Transverse colon (tissue), 4 donors: Measurements from ENCODE around the gene RNPEP. TPM values are rescaled to one million over a fixed set of nuclear protein-coding genes. Genes with fewer than 3 reads are reported as not detected.
A peak's percentile ranks its signal among the peaks of the same experiment; 100 is the strongest.

ENCODE experiments used
- DNase-seq: peaks from one replicate; pipeline ENCODE4 v3.0.0-alpha.2; 2019
- H3K27ac ChIP-seq, 4 donors: fragments of 200-600 bp; sonication (generic); 2 replicates each; pipeline ENCODE4 v1.5.1; 2016 to 2018; ENCODE audit warnings: inconsistent platforms in 4 of 4
- H3K27me3 ChIP-seq: fragments of 200-600 bp; sonication (generic); 2 replicates; pipeline ENCODE4 v1.5.1; 2017; ENCODE audit warnings: inconsistent platforms
- H3K36me3 ChIP-seq, 4 donors: fragments of 200-600 bp; sonication (generic); 2 replicates each; pipeline ENCODE4 v1.5.1; 2017 to 2019; ENCODE audit warnings: inconsistent platforms in 4 of 4
- H3K4me1 ChIP-seq, 4 donors: fragments of 200-600 bp; sonication (generic); 2 replicates each; pipeline ENCODE4 v1.5.1; 2017 to 2020; ENCODE audit warnings: inconsistent platforms in 4 of 4
- H3K4me3 ChIP-seq, 4 donors: fragments of 200-600 bp; sonication (generic); 1 replicate in 1 of 4; 2 replicates in 3 of 4; pipeline versions ENCODE4 v1.5.1 to v1.6.1; 2017 to 2019; ENCODE audit warnings: inconsistent platforms in 4 of 4
- H3K9me3 ChIP-seq, 2 donors: fragments of 200-600 bp; sonication (generic); 2 replicates each; pipeline ENCODE4 v1.5.1; 2017 to 2019; ENCODE audit warnings: inconsistent platforms in 2 of 2
- CTCF ChIP-seq, 5 experiments: fragments of 200-600 bp in 3 of 5; fragments of 450-650 bp in 2 of 5; sonication (generic) in 3 of 5; IDR thresholded peaks; 1 replicate in 2 of 5; 2 replicates in 3 of 5; pipeline ENCODE4 v1.5.1; 2016 to 2017; ENCODE audit warnings: antibody characterized with exemption in 5 of 5, inconsistent platforms in 3 of 5, mild to moderate bottlenecking in 2 of 5, moderate library complexity in 1 of 5
- EP300 ChIP-seq: sonication (generic); formaldehyde crosslinking; IDR thresholded peaks from one replicate; pipeline ENCODE4 v1.6.1; 2017; ENCODE audit warnings: antibody characterized with exemption, low read depth
- POLR2A ChIP-seq: fragments of 450-650 bp; IDR thresholded peaks from one replicate; pipeline ENCODE4 v1.6.1; 2016; ENCODE audit warnings: antibody characterized with exemption, mild to moderate bottlenecking, moderate library complexity
- POLR2AphosphoS5 ChIP-seq, 3 donors: sonication (generic); formaldehyde crosslinking; IDR thresholded peaks; one replicate each; pipeline ENCODE4 v1.6.1; 2016; ENCODE audit warnings: antibody characterized with exemption in 3 of 3
- WGBS, 2 donors: methylation state at CpG; one replicate each; pipeline ENCODE4 v1.1.5; 2018; ENCODE audit warnings: low coverage in 1 of 2; 5-methylcytosine and 5-hydroxymethylcytosine counted together
- in situ Hi-C, 4 donors: fragments of 200-750 bp; cut with MboI; loops; one replicate each; pipeline versions ENCODE4 v1.15.0 to v1.15.1; 2017; ENCODE audit warnings: low sequenced_read_pairs in 3 of 4, low pct_ligation_motif_present in 1 of 4, low pct_unique_long_range_greater_than_20kb in 1 of 4
- intact Hi-C: fragments of 100-400 bp; cut with DNase I; formaldehyde crosslinking; loops from one replicate; pipeline ENCODE4 v1.15.1; 2023; ENCODE audit warnings: low total_unique reads
- total RNA-seq, 4 donors: library from RNA; depleted of rRNA; stranded (reverse); fragments of >200 nt; gene quantifications; one replicate each; pipeline ENCODE4 v1.1.0, GENCODE V29; 2016

RNPEP gene
- total RNA-seq, 4 donors from 2014 or later = 118 to 285 (median 184) TPM

GRCh38 chr1:202014915-202015661 is 32.6 kb downstream of the RNPEP start:
- in situ Hi-C loops (loop anchor here in 3 of 4 donors (10.0 kb wide), 1 partner anchor 100 kb away; no protein-coding TSS in a partner anchor), intact Hi-C loops (no loop called here)
- no peaks in the 10 kb centered on the region for H3K9me3 ChIP-seq
- peak; percentile 54 for DNase-seq
- H3K4me1 ChIP-seq = peaks cover 0 to 18% (median 12%) of the 10 kb centered on the region in 4 donors
- peaks cover 0 to 24% (median 2%) of the 10 kb centered on the region in 4 donors for H3K36me3 ChIP-seq
- WGBS, 2 donors = 67% methylated on average over 17 of the region's 17 CpGs; no CpG with 5 or more reads in 1 of the 2 donors
- peak overlapping the region; percentile 10 to 72 (median 54) for H3K4me3 ChIP-seq
- TF ChIP-seq CTCF (IDR thresholded peaks at IDR 0.05) (no peak), EP300 (no peak), POLR2AphosphoS5 (IDR thresholded peaks at IDR 0.05) (peak; percentile 40 to 88 (median 68)), POLR2A (peak; percentile 23)
- no peaks in the 10 kb centered on the region for H3K27me3 ChIP-seq
- H3K27ac ChIP-seq = peak overlapping the region; percentile 91 to 94 (median 92)

GRCh38 chr1:202015662-202015937 is 33.2 kb downstream of the RNPEP start:
- 35% methylated on average over 3 of the region's 3 CpGs; no CpG with 5 or more reads in 1 of the 2 donors for WGBS, 2 donors
- TF ChIP-seq POLR2AphosphoS5 (IDR thresholded peaks at IDR 0.05) (no peak), POLR2A (no peak), CTCF (IDR thresholded peaks at IDR 0.05) (no peak), EP300 (no peak)
- Histone ChIP-seq H3K9me3 (no peaks in the 10 kb centered on the region), H3K36me3 (peaks cover 0 to 24% (median 2%) of the 10 kb centered on the region in 4 donors), H3K27ac (peak overlapping the region; percentile 91 to 94 (median 92)), H3K27me3 (no peaks in the 10 kb centered on the region), H3K4me1 (peaks cover 0 to 20% (median 12%) of the 10 kb centered on the region in 4 donors), H3K4me3 (peak overlapping the region; percentile 10 to 72 (median 54))
- in situ Hi-C loops (loop anchor here in 3 of 4 donors (10.0 kb wide), 1 partner anchor 99 kb away; no protein-coding TSS in a partner anchor), intact Hi-C loops (no loop called here)
- peak; percentile 45 for DNase-seq

- intact Hi-C loops (no loop called here), in situ Hi-C loops (loop anchor here in 3 of 4 donors (10.0 kb wide), 1 partner anchor 99 kb away; no protein-coding TSS in a partner anchor)
- Histone ChIP-seq H3K4me3 (peak overlapping the region; percentile 9 to 72 (median 54)), H3K4me1 (peaks cover 0 to 23% (median 12%) of the 10 kb centered on the region in 4 donors), H3K27me3 (no peaks in the 10 kb centered on the region), H3K27ac (peak overlapping the region; percentile 91 to 94 (median 92)), H3K9me3 (no peaks in the 10 kb centered on the region), H3K36me3 (peaks cover 0 to 24% (median 2%) of the 10 kb centered on the region in 4 donors)
- DNase-seq = peak; percentile 57
- TF ChIP-seq CTCF (IDR thresholded peaks at IDR 0.05) (no peak), EP300 (no peak), POLR2AphosphoS5 (IDR thresholded peaks at IDR 0.05) (peak in 2 of 3 donors; percentile 80 to 88), POLR2A (peak; percentile 54)
- 50 to 63% methylated on average over 2 to 9 of the region's 9 CpGs for WGBS, 2 donors
Measured at GRCh38 chr1:202016022-202016810, 33.8 kb downstream of the RNPEP start.
